Measurements from ENCODE around the gene RAB3IP. TPM values are rescaled to one million over a fixed set of nuclear protein-coding genes. Genes with fewer than 3 reads are reported as not detected.

Gene RAB3IP
- total and polyA plus RNA-seq, 12 donors, result 14.2 to 33.3 (median 22.5) TPM

DNA sequence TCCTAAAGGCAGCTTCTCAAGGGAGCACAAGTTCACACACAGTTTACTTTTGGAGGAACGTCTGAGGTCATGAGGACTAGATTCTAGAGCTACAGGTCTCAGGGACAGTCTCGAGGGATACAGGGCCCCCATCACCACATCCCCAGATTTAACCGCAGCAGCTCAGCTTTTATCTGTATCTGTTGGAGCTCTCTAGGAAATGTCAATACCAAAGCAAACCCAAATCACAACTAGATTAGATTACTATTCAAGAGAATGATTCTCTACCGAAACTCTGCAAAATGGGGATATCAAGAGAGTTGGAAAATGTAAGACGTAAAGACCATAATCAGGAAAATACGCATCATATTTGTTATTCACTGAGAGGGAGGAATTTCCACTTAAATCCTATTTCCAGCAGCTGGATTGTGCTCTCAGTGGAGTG lies 82.4 kb downstream of the RAB3IP start:
- H3K4me3 ChIP-seq, result peak overlapping the region in 1 of 10 donors; percentile 3
- intact Hi-C loops (cut with DNase I), result no loop called here
- ATAC-seq (no peak), DNase-seq (no peak)
- no peaks in the 10 kb centered on the region for H3K36me3 ChIP-seq
- TF ChIP-seq, protein P1, sequence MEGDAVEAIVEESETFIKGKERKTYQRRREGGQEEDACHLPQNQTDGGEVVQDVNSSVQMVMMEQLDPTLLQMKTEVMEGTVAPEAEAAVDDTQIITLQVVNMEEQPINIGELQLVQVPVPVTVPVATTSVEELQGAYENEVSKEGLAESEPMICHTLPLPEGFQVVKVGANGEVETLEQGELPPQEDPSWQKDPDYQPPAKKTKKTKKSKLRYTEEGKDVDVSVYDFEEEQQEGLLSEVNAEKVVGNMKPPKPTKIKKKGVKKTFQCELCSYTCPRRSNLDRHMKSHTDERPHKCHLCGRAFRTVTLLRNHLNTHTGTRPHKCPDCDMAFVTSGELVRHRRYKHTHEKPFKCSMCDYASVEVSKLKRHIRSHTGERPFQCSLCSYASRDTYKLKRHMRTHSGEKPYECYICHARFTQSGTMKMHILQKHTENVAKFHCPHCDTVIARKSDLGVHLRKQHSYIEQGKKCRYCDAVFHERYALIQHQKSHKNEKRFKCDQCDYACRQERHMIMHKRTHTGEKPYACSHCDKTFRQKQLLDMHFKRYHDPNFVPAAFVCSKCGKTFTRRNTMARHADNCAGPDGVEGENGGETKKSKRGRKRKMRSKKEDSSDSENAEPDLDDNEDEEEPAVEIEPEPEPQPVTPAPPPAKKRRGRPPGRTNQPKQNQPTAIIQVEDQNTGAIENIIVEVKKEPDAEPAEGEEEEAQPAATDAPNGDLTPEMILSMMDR (IDR thresholded peaks at IDR 0.05), result no peak
- WGBS, 2 donors, result 46 to 55% methylated on average over 6 of the region's 6 CpGs
- H3K4me1 ChIP-seq, result peaks cover 0 to 19% (median 9%) of the 10 kb centered on the region in 9 donors
- no peaks in the 10 kb centered on the region for H3K27me3 ChIP-seq
- no peak overlapping the region for H3K27ac ChIP-seq
- no peaks in the 10 kb centered on the region for H3K9me3 ChIP-seq

DNA sequence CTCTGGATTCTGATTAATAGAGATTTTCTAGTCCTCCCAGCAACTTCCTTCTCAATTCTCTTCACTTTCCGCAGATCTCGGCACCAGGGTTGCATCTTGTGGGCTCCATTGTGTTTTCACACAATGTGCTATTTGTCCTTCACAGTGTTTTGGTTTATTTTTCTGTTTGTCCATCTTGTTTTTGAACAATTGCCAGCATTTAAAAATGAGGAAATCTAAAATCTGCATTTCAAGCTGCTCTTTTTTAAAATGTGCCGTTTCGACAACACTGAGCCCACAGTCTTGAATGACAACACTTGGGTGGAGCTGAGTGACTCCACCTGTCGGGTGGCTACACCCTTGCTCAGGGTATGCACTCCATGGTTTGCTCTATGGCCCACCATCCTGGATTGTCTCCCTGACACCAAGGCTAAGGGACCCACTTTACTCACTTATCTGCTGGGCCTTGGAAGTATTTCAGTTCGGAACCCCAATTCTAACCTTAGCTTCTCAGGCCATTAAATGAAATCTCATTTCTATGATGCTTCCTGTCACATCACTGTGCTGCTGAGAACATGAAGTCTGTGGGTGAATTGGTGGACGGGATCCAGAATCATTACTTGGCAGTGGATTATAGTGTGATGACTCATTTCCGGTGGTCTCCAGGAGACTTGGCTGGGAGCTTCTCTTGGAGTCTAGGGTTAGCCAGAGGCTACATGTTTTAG lies 82.9 kb downstream of the RAB3IP start:
- no peaks in the 10 kb centered on the region for H3K36me3 ChIP-seq
- DNase-seq (no peak), ATAC-seq (peak in 3 of 8 donors; percentile 39 to 59 (median 46))
- H3K4me3 ChIP-seq, result peak overlapping the region in 1 of 10 donors; percentile 3
- H3K27ac ChIP-seq, result peak overlapping the region in 1 of 10 donors; percentile 17
- WGBS, 2 donors, result 36 to 41% methylated on average over 8 of the region's 8 CpGs
- no peaks in the 10 kb centered on the region for H3K27me3 ChIP-seq
- TF ChIP-seq, protein P1 (IDR thresholded peaks at IDR 0.05), result no peak
- H3K9me3 ChIP-seq, result no peaks in the 10 kb centered on the region
- intact Hi-C loops (cut with DNase I), result no loop called here
- H3K4me1 ChIP-seq, result peaks cover 0 to 19% (median 9%) of the 10 kb centered on the region in 9 donors

DNA sequence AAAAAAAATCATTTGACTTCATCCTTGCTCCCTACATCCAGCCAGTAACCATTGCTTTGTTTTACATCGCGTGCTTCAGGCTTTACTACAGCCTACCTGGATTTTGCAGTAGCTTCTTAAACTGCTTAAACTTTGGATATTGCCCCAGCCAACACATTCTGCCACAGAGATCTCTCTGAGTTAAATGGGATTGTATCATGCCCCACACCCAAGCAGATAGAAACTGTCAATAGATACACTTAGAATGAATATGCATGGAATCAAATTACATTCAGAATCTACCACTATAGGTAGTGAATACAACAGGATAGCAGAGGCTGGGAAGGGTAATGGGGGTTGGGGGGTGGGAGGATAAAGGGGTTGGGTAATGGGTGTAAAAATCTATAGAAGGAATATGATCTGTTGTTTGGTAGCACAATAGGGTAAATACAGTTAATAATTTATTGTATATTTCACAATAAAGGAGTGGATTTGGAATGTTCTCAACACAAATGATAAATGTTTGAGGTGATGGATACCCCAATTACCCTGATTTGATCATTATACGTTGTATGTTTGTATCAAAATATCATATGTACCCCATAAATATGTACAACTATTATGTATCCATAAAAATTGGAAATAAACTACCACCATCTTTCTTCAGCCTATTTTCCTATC lies 83.7 kb downstream of the RAB3IP start:
- 70 to 74% methylated on average over 3 of the region's 3 CpGs for WGBS, 2 donors
- H3K4me3 ChIP-seq, result no peak overlapping the region
- H3K9me3 ChIP-seq, result no peaks in the 10 kb centered on the region
- intact Hi-C loops (cut with DNase I), result no loop called here
- peaks cover 0 to 19% (median 9%) of the 10 kb centered on the region in 9 donors for H3K4me1 ChIP-seq
- TF ChIP-seq, protein P1 (IDR thresholded peaks at IDR 0.05), result no peak
- H3K27ac ChIP-seq, result no peak overlapping the region
- no peaks in the 10 kb centered on the region for H3K36me3 ChIP-seq
- DNase-seq, result no peak
- no peak for ATAC-seq
- no peaks in the 10 kb centered on the region for H3K27me3 ChIP-seq

DNA sequence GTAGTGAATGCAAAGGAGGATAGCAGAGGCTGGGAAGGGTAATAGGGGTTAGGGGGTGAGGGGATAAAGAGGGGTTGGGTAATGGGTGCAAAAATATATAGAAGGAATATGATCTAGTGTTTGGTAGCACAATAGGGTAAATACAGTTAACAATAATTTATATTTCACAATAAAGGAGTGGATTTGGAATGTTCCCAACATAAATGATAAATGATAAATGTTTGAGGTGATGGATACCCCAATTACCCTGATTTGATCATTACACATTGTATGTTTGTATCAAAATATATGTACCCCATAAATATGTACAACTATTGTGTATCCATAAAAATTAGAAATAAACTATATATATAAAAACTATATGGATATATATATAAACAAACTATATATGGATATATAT lies 85.4 kb downstream of the RAB3IP start:
- no peak overlapping the region for H3K4me3 ChIP-seq
- peaks cover 0 to 7% (median 0%) of the 10 kb centered on the region in 7 donors for H3K27me3 ChIP-seq
- intact Hi-C loops (cut with DNase I), result no loop called here
- ATAC-seq (no peak), DNase-seq (no peak)
- no peak overlapping the region for H3K27ac ChIP-seq
- peaks cover 0 to 19% (median 9%) of the 10 kb centered on the region in 9 donors for H3K4me1 ChIP-seq
- TF ChIP-seq, protein P1 (IDR thresholded peaks at IDR 0.05), result no peak
- no peaks in the 10 kb centered on the region for H3K36me3 ChIP-seq
- no peaks in the 10 kb centered on the region for H3K9me3 ChIP-seq

All from heart right ventricle (tissue), 16 donors.